ENCODE data around the gene GK.

GRCh38 chrX:30635630-30636029, 17.6 kb upstream of the GK start:
- TF ChIP-seq POLR2A (IDR thresholded peaks at IDR 0.05) = no peak
- TF ChIP-seq CTCF (IDR thresholded peaks at IDR 0.05) = peak in 6 of 7 experiments; percentile 22 to 47 (median 40)
